Mesothelial cell of epicardium (in vitro differentiated cells): ENCODE results near the gene ATP12A. TPM values are rescaled to one million over a fixed set of nuclear protein-coding genes. Genes with fewer than 3 reads are reported as not detected.

ENCODE experiments used
- DNase-seq, 2 experiments: peaks; one replicate each; pipeline ENCODE4 v3.0.0; 2021; ENCODE audit warnings: low spot score in 2 of 2; ENCODE audit not compliant: unreplicated experiment in 2 of 2
- H3K27ac Mint-ChIP-seq: 2 replicates; pipeline ENCODE4 v1.8.0; 2021; ENCODE audit warnings: mixed read lengths
- H3K27me3 Mint-ChIP-seq: 2 replicates; pipeline ENCODE4 v1.8.0; 2021; ENCODE audit warnings: low read depth, mixed read lengths
- H3K36me3 Mint-ChIP-seq: 2 replicates; pipeline ENCODE4 v1.8.0; 2021; ENCODE audit warnings: mixed read lengths
- H3K4me1 Mint-ChIP-seq: 2 replicates; pipeline ENCODE4 v1.8.0; 2021; ENCODE audit warnings: mixed read lengths
- H3K4me3 Mint-ChIP-seq: 2 replicates; pipeline ENCODE4 v1.8.0; 2021; ENCODE audit warnings: mild to moderate bottlenecking, moderate library complexity, mixed read lengths
- H3K9me3 Mint-ChIP-seq: 2 replicates; pipeline ENCODE4 v1.8.0; 2021; ENCODE audit warnings: mixed read lengths
- total RNA-seq: library from RNA; stranded (reverse); gene quantifications from 3 replicates; pipeline ENCODE4 v1.2.1, GENCODE V29; 2021
- TF ChIP-seq, protein P1 (sequence below): fragments of 200-600 bp; sonication (generic); IDR thresholded peaks from one replicate; pipeline ENCODE4 v1.5.0; 2021; ENCODE audit warnings: antibody characterized with exemption; ENCODE audit not compliant: unreplicated experiment

Gene ATP12A
- total RNA-seq, 1 donor from 2014 or later, result 0.80 TPM

- Mint-ChIP-seq H3K36me3 (no peaks in the 10 kb centered on the region), H3K9me3 (no peaks in the 10 kb centered on the region), H3K27me3 (peaks cover 9% of the 10 kb centered on the region), H3K4me3 (no peak overlapping the region), H3K27ac (no peak overlapping the region), H3K4me1 (peaks cover 13% of the 10 kb centered on the region)
- DNase-seq, result no peak
- TF ChIP-seq, protein P1, sequence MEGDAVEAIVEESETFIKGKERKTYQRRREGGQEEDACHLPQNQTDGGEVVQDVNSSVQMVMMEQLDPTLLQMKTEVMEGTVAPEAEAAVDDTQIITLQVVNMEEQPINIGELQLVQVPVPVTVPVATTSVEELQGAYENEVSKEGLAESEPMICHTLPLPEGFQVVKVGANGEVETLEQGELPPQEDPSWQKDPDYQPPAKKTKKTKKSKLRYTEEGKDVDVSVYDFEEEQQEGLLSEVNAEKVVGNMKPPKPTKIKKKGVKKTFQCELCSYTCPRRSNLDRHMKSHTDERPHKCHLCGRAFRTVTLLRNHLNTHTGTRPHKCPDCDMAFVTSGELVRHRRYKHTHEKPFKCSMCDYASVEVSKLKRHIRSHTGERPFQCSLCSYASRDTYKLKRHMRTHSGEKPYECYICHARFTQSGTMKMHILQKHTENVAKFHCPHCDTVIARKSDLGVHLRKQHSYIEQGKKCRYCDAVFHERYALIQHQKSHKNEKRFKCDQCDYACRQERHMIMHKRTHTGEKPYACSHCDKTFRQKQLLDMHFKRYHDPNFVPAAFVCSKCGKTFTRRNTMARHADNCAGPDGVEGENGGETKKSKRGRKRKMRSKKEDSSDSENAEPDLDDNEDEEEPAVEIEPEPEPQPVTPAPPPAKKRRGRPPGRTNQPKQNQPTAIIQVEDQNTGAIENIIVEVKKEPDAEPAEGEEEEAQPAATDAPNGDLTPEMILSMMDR, result no peak
Measured at GRCh38 chr13:24713022-24713421, 32.8 kb downstream of the ATP12A start.

GRCh38 chr13:24716011-24716410 lies 35.8 kb downstream of the ATP12A start:
- DNase-seq, result no peak
- TF ChIP-seq, protein P1, result no peak
- H3K4me1 Mint-ChIP-seq, result peaks cover 13% of the 10 kb centered on the region
- H3K27ac Mint-ChIP-seq, result no peak overlapping the region
- no peaks in the 10 kb centered on the region for H3K36me3 Mint-ChIP-seq
- H3K27me3 Mint-ChIP-seq, result peaks cover 15% of the 10 kb centered on the region
- H3K4me3 Mint-ChIP-seq, result no peak overlapping the region
- H3K9me3 Mint-ChIP-seq, result no peaks in the 10 kb centered on the region

GRCh38 chr13:24716446-24716845 lies 36.2 kb downstream of the ATP12A start:
- TF ChIP-seq, protein P1, result no peak
- H3K27me3 Mint-ChIP-seq, result peaks cover 15% of the 10 kb centered on the region
- peaks cover 13% of the 10 kb centered on the region for H3K4me1 Mint-ChIP-seq
- no peak overlapping the region for H3K27ac Mint-ChIP-seq
- no peaks in the 10 kb centered on the region for H3K9me3 Mint-ChIP-seq
- no peak overlapping the region for H3K4me3 Mint-ChIP-seq
- H3K36me3 Mint-ChIP-seq, result no peaks in the 10 kb centered on the region
- DNase-seq, result no peak

- Mint-ChIP-seq H3K4me1 (peaks cover 13% of the 10 kb centered on the region), H3K4me3 (no peak overlapping the region), H3K27me3 (peaks cover 15% of the 10 kb centered on the region), H3K36me3 (no peaks in the 10 kb centered on the region), H3K9me3 (no peaks in the 10 kb centered on the region), H3K27ac (no peak overlapping the region)
- TF ChIP-seq, protein P1, result no peak
- DNase-seq, result no peak
Measured at GRCh38 chr13:24717217-24717616, 37.0 kb downstream of the ATP12A start.

DNA sequence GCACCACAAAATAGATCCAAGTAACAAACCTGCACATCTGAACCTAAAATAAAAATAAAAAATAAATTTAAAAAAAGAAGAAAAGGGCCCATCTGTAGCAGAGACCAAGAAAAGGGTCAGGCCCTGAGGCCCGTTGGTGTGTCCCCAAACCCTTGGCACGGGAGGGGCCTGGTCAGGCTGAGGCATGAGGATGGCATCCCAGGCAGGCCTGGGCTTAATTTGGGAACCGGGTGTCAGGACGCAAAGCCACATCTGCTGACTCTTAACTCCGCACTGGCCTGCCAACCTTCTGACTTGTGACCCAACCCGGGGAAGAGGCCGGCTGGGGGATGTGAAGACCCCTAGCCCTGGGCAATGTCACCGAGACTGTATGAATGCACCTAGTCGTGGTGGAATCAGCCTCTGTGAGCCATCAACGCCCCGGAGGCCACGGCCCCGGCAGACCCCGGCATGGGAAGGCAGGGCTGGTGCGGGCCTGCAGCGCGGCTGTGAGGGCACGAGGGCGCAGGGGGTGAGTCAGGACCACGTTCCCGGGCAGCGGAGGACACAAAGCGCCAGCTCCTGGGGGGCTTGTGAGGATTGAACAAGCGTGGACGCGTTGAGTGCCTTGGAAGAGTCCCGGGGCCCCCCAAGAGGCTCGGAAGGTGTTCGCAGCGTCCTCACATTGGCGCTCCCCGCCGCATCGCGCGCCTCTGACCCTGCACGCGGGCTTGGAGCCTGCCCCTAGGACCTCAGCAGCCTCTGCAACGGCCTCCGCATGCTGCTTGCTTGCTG lies 38.2 kb downstream of the ATP12A start:
- H3K4me3 Mint-ChIP-seq, result no peak overlapping the region
- peaks cover 16% of the 10 kb centered on the region for H3K27me3 Mint-ChIP-seq
- TF ChIP-seq, protein P1, result no peak
- no peaks in the 10 kb centered on the region for H3K36me3 Mint-ChIP-seq
- no peak overlapping the region for H3K27ac Mint-ChIP-seq
- peaks cover 13% of the 10 kb centered on the region for H3K4me1 Mint-ChIP-seq
- H3K9me3 Mint-ChIP-seq, result no peaks in the 10 kb centered on the region
- DNase-seq, result no peak
